ENCODE data around the gene BCL3.

Gene BCL3

DNA sequence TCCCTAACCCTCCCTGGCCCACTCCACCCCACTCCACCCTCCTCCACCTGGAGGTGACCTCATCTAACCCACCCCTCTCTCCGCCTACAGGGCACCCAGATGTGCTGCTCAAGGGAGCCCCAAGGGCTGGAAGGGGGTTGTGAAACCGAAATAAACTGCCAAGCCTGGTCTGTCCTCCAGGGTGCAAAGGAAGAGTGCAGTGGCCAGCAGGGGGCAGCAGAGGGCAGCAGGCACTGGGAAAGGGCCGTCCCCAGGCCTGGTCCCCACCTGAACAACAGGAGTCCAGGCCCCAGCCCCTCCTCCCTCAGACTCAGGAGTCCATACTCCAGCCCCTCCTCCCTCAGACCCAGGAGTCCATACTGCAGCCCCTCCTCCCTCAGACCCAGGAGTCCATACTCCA, 52.0 kb downstream of the BCL3 start (continued):
- TF ChIP-seq ZBTB11 (tag by site-specific recombination; conservative IDR thresholded peaks at IDR 0.05; ENCODE audit: low read depth) (no peak), ZFP3 (tag by site-specific recombination; IDR thresholded peaks at IDR 0.05; ENCODE audit: low read depth) (no peak), ZFP69B (tag by site-specific recombination; IDR thresholded peaks at IDR 0.05) (no peak), REPIN1 (tag by site-specific recombination; IDR thresholded peaks at IDR 0.05; ENCODE audit: low read depth) (no peak), ZNF549 (tag by site-specific recombination; IDR thresholded peaks at IDR 0.05) (no peak), ZNF768 (tag by site-specific recombination; IDR thresholded peaks at IDR 0.05) (no peak), ZXDB (tag by site-specific recombination; IDR thresholded peaks at IDR 0.05) (0 out of 2 replicates have a peak, but pooled peaks have one; percentile 11), ZNF423 (tag by site-specific recombination; IDR thresholded peaks at IDR 0.05) (no peak), KLF9 (tag by site-specific recombination; IDR thresholded peaks at IDR 0.05; ENCODE audit: low read depth) (0 out of 2 replicates have a peak, but pooled peaks have one; percentile 20), ZNF112 (tag by site-specific recombination; IDR thresholded peaks at IDR 0.05) (no peak), ZNF239 (tag by site-specific recombination; IDR thresholded peaks at IDR 0.05) (no peak), MZF1 (tag by site-specific recombination; IDR thresholded peaks at IDR 0.05; ENCODE audit: borderline replicate concordance) (no peak), KLF16 (tag by site-specific recombination; IDR thresholded peaks at IDR 0.05) (0 out of 2 replicates have a peak, but pooled peaks have one; percentile 41), ZNF654 (tag by site-specific recombination; IDR thresholded peaks at IDR 0.05; ENCODE audit: low read depth) (peak; percentile 58), BCL11A (tag by site-specific recombination; IDR thresholded peaks at IDR 0.05; ENCODE audit: low read depth) (no peak), ZNF23 (tag by site-specific recombination; IDR thresholded peaks at IDR 0.05; ENCODE audit: borderline replicate concordance) (no peak), ZNF16 (tag by site-specific recombination; IDR thresholded peaks at IDR 0.05; ENCODE audit: low read depth) (no peak), ZNF626 (tag by site-specific recombination; IDR thresholded peaks at IDR 0.05) (no peak), ZNF433 (tag by site-specific recombination; IDR thresholded peaks at IDR 0.05; ENCODE audit: low read depth) (no peak), ZSCAN30 (tag by site-specific recombination; IDR thresholded peaks at IDR 0.05) (peak; percentile 40; the same call in 1 of the 2 replicates), ZNF610 (tag by site-specific recombination; IDR thresholded peaks at IDR 0.05; ENCODE audit: borderline replicate concordance) (no peak), ZBTB20 (tag by site-specific recombination; IDR thresholded peaks at IDR 0.05) (no peak), ZNF391 (tag by site-specific recombination; IDR thresholded peaks at IDR 0.05; ENCODE audit: borderline replicate concordance, low read depth) (no peak)
- TF ChIP-seq, protein P1, sequence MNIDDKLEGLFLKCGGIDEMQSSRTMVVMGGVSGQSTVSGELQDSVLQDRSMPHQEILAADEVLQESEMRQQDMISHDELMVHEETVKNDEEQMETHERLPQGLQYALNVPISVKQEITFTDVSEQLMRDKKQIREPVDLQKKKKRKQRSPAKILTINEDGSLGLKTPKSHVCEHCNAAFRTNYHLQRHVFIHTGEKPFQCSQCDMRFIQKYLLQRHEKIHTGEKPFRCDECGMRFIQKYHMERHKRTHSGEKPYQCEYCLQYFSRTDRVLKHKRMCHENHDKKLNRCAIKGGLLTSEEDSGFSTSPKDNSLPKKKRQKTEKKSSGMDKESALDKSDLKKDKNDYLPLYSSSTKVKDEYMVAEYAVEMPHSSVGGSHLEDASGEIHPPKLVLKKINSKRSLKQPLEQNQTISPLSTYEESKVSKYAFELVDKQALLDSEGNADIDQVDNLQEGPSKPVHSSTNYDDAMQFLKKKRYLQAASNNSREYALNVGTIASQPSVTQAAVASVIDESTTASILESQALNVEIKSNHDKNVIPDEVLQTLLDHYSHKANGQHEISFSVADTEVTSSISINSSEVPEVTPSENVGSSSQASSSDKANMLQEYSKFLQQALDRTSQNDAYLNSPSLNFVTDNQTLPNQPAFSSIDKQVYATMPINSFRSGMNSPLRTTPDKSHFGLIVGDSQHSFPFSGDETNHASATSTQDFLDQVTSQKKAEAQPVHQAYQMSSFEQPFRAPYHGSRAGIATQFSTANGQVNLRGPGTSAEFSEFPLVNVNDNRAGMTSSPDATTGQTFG (tag by site-specific recombination; IDR thresholded peaks at IDR 0.05; ENCODE audit: borderline replicate concordance) = no peak
- TF ChIP-seq, protein P2, sequence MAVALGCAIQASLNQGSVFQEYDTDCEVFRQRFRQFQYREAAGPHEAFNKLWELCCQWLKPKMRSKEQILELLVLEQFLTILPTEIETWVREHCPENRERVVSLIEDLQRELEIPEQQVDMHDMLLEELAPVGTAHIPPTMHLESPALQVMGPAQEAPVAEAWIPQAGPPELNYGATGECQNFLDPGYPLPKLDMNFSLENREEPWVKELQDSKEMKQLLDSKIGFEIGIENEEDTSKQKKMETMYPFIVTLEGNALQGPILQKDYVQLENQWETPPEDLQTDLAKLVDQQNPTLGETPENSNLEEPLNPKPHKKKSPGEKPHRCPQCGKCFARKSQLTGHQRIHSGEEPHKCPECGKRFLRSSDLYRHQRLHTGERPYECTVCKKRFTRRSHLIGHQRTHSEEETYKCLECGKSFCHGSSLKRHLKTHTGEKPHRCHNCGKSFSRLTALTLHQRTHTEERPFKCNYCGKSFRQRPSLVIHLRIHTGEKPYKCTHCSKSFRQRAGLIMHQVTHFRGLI (tag by site-specific recombination; IDR thresholded peaks at IDR 0.05) = no peak
- TF ChIP-seq, protein P3, sequence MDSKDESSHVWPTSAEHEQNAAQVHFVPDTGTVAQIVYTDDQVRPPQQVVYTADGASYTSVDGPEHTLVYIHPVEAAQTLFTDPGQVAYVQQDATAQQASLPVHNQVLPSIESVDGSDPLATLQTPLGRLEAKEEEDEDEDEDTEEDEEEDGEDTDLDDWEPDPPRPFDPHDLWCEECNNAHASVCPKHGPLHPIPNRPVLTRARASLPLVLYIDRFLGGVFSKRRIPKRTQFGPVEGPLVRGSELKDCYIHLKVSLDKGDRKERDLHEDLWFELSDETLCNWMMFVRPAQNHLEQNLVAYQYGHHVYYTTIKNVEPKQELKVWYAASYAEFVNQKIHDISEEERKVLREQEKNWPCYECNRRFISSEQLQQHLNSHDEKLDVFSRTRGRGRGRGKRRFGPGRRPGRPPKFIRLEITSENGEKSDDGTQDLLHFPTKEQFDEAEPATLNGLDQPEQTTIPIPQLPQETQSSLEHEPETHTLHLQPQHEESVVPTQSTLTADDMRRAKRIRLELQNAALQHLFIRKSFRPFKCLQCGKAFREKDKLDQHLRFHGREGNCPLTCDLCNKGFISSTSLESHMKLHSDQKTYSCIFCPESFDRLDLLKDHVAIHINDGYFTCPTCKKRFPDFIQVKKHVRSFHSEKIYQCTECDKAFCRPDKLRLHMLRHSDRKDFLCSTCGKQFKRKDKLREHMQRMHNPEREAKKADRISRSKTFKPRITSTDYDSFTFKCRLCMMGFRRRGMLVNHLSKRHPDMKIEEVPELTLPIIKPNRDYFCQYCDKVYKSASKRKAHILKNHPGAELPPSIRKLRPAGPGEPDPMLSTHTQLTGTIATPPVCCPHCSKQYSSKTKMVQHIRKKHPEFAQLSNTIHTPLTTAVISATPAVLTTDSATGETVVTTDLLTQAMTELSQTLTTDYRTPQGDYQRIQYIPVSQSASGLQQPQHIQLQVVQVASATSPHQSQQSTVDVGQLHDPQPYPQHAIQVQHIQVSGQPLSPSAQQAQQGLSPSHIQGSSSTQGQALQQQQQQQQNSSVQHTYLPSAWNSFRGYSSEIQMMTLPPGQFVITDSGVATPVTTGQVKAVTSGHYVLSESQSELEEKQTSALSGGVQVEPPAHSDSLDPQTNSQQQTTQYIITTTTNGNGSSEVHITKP (tag by site-specific recombination; IDR thresholded peaks at IDR 0.05) = peak; percentile 14; the same call in 1 of the 2 replicates
- TF ChIP-seq, protein P4, sequence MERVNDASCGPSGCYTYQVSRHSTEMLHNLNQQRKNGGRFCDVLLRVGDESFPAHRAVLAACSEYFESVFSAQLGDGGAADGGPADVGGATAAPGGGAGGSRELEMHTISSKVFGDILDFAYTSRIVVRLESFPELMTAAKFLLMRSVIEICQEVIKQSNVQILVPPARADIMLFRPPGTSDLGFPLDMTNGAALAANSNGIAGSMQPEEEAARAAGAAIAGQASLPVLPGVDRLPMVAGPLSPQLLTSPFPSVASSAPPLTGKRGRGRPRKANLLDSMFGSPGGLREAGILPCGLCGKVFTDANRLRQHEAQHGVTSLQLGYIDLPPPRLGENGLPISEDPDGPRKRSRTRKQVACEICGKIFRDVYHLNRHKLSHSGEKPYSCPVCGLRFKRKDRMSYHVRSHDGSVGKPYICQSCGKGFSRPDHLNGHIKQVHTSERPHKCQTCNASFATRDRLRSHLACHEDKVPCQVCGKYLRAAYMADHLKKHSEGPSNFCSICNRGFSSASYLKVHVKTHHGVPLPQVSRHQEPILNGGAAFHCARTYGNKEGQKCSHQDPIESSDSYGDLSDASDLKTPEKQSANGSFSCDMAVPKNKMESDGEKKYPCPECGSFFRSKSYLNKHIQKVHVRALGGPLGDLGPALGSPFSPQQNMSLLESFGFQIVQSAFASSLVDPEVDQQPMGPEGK (tag by site-specific recombination; IDR thresholded peaks at IDR 0.05) = 0 out of 2 replicates have a peak, but pooled peaks have one; percentile 24
